ENCODE results near the gene DCD. TPM values are rescaled to one million over a fixed set of nuclear protein-coding genes. Genes with fewer than 3 reads are reported as not detected.
"Not testable (repeated sequence)": the region's sequence is repeated elsewhere in the genome, so short reads cannot be mapped to it uniquely, and the experiment has no call there.

DCD gene
- total RNA-seq, 2 experiments from 2014 or later, result not detected

DNA sequence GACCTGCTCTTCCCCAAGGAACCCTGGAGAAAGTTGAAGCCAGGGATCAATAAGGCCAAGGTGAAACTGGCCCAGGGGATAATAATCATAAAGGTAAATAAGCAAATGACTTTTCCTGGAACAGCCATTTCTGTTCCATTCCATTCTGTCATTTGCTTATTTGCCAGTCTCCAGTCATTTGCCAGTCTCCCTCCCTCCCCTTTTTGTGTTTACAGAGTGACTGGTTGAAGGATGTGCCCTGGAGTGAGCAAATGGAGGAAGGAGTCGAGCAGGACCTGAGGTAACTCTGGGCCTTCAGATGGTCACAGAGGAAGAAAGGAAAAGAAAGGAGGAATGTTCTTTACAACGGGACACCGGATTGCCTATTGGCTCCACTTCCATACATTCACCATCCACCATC is 17.8 kb upstream of the DCD start:
- Histone ChIP-seq H3K36me3 (ENCODE audit: insufficient read depth, low read length) (no peaks in the 10 kb centered on the region), H3K4me1 (ENCODE audit: insufficient read depth, low read length) (no peaks in the 10 kb centered on the region), H3K4me3 (ENCODE audit: low read length) (no peak overlapping the region), H3K27ac (ENCODE audit: low read depth in 1 of 2, low read length in 2 of 2) (no peak overlapping the region), H3K27me3 (ENCODE audit: control insufficient read depth in 1 of 2, insufficient read depth in 2 of 2, low read length in 2 of 2) (peaks cover 0 to 15% of the 10 kb centered on the region in 2 experiments), H3K9me3 (ENCODE audit: control insufficient read depth in 1 of 2, insufficient read depth in 1 of 2, low read length in 2 of 2) (no peaks in the 10 kb centered on the region)
- TF ChIP-seq CTCF (IDR thresholded peaks at IDR 0.05), result no peak
- peaks cover 64% of the 10 kb centered on the region for H3K27me3 Mint-ChIP-seq
- no peak for DNase-seq
- no peak overlapping the region for H3K4me3 Mint-ChIP-seq
- ATAC-seq (ENCODE audit: poor library complexity), result no peak
- no peaks in the 10 kb centered on the region for H3K4me1 Mint-ChIP-seq (ENCODE audit: low read depth)
- CTCF ChIA-PET, result no interaction called here
- intact Hi-C loops (cut with DNase I, micrococcal nuclease), result no loop called here
- no peaks in the 10 kb centered on the region for H3K9me3 Mint-ChIP-seq
- H3K27ac Mint-ChIP-seq, result no peak overlapping the region
- POLR2A ChIA-PET, result no interaction called here
- H3K36me3 Mint-ChIP-seq (ENCODE audit: low read depth), result no peaks in the 10 kb centered on the region

GRCh38 chr12:54665022-54665635 is 17.0 kb upstream of the DCD start:
- DNase-seq; H3K9me3 ChIP-seq (ENCODE audit: control insufficient read depth in 1 of 2, insufficient read depth in 1 of 2, low read length in 2 of 2); ATAC-seq (ENCODE audit: poor library complexity); intact Hi-C loops (cut with DNase I, micrococcal nuclease); H3K4me3 ChIP-seq (ENCODE audit: low read length); H3K4me1 Mint-ChIP-seq (ENCODE audit: low read depth); H3K9me3 Mint-ChIP-seq; H3K27ac Mint-ChIP-seq; H3K4me1 ChIP-seq (ENCODE audit: insufficient read depth, low read length); H3K36me3 ChIP-seq (ENCODE audit: insufficient read depth, low read length); POLR2A ChIA-PET; H3K36me3 Mint-ChIP-seq (ENCODE audit: low read depth); CTCF ChIA-PET; H3K27ac ChIP-seq (ENCODE audit: low read depth in 1 of 2, low read length in 2 of 2); H3K4me3 Mint-ChIP-seq: not testable (repeated sequence)
- peaks cover 0 to 14% of the 10 kb centered on the region in 2 experiments for H3K27me3 ChIP-seq (ENCODE audit: control insufficient read depth in 1 of 2, insufficient read depth in 2 of 2, low read length in 2 of 2)
- peaks cover 56% of the 10 kb centered on the region for H3K27me3 Mint-ChIP-seq

GRCh38 chr12:54663603-54664002 is 15.4 kb upstream of the DCD start:
- TF ChIP-seq CTCF (IDR thresholded peaks at IDR 0.05), result no peak
- DNase-seq, result no peak
- Histone ChIP-seq H3K4me1 (ENCODE audit: insufficient read depth, low read length) (no peaks in the 10 kb centered on the region), H3K4me3 (ENCODE audit: low read length) (no peak overlapping the region), H3K27me3 (ENCODE audit: control insufficient read depth in 1 of 2, insufficient read depth in 2 of 2, low read length in 2 of 2) (peaks cover 0 to 6% of the 10 kb centered on the region in 2 experiments), H3K9me3 (ENCODE audit: control insufficient read depth in 1 of 2, insufficient read depth in 1 of 2, low read length in 2 of 2) (no peaks in the 10 kb centered on the region), H3K27ac (ENCODE audit: low read depth in 1 of 2, low read length in 2 of 2) (no peak overlapping the region), H3K36me3 (ENCODE audit: insufficient read depth, low read length) (no peaks in the 10 kb centered on the region)
- intact Hi-C loops (cut with DNase I, micrococcal nuclease), result no loop called here
- CTCF ChIA-PET, result no interaction called here
- Mint-ChIP-seq H3K4me1 (ENCODE audit: low read depth) (no peaks in the 10 kb centered on the region), H3K27ac (no peak overlapping the region), H3K36me3 (ENCODE audit: low read depth) (no peaks in the 10 kb centered on the region), H3K9me3 (no peaks in the 10 kb centered on the region), H3K4me3 (no peak overlapping the region), H3K27me3 (peaks cover 56% of the 10 kb centered on the region)
- POLR2A ChIA-PET, result no interaction called here
- ATAC-seq (ENCODE audit: poor library complexity), result no peak

DNA sequence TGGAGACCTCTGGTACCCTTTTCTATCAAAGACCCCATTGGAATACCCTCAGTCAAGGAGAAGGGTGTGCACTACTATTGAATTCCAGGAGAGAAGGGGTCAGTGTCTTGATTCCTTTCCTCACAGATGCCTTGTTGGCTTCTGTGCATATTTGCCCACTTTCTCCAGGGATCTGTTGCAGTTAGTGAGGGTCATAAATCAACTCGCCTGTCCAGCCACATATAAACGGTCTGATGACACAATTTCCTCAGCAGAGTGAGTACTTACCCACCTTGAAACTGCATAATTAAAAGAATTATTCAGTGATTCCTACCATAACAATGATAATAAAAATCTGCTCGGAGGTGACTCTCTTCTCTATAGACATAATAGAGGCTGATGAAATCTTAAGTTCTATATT is 13.9 kb upstream of the DCD start:
- no peak for TF ChIP-seq CTCF (IDR thresholded peaks at IDR 0.05)

More for the DNA sequence above, 13.9 kb upstream of the DCD start:
- DNase-seq (no peak), ATAC-seq (ENCODE audit: poor library complexity) (no peak)
- no peak overlapping the region for H3K27ac Mint-ChIP-seq
- no peaks in the 10 kb centered on the region for H3K36me3 ChIP-seq (ENCODE audit: insufficient read depth, low read length)
- H3K4me3 ChIP-seq (ENCODE audit: low read length), result no peak overlapping the region
- peaks cover 6 to 11% of the 10 kb centered on the region in 2 experiments for H3K27me3 ChIP-seq (ENCODE audit: control insufficient read depth in 1 of 2, insufficient read depth in 2 of 2, low read length in 2 of 2)
- H3K9me3 ChIP-seq (ENCODE audit: control insufficient read depth in 1 of 2, insufficient read depth in 1 of 2, low read length in 2 of 2), result no peaks in the 10 kb centered on the region
- CTCF ChIA-PET, result no interaction called here
- peaks cover 50% of the 10 kb centered on the region for H3K27me3 Mint-ChIP-seq
- H3K4me1 ChIP-seq (ENCODE audit: insufficient read depth, low read length), result no peaks in the 10 kb centered on the region
- H3K9me3 Mint-ChIP-seq, result no peaks in the 10 kb centered on the region
- H3K27ac ChIP-seq (ENCODE audit: low read depth in 1 of 2, low read length in 2 of 2), result no peak overlapping the region
- H3K36me3 Mint-ChIP-seq (ENCODE audit: low read depth), result no peaks in the 10 kb centered on the region
- POLR2A ChIA-PET, result no interaction called here
- no peak overlapping the region for H3K4me3 Mint-ChIP-seq
- H3K4me1 Mint-ChIP-seq (ENCODE audit: low read depth), result no peaks in the 10 kb centered on the region
- intact Hi-C loops (cut with DNase I, micrococcal nuclease), result no loop called here
